Epithelial cell of proximal tubule (primary cell): Measurements from ENCODE around the gene NHSL1. TPM values are rescaled to one million over a fixed set of nuclear protein-coding genes. Genes with fewer than 3 reads are reported as not detected.
A peak's percentile ranks its signal among the peaks of the same experiment; 100 is the strongest.

ENCODE experiments used
- DNase-seq: peaks from one replicate; pipeline ENCODE4 v3.0.0-alpha.2; 2011; ENCODE audit warnings: low read depth
- H3K4me3 ChIP-seq: 2 replicates; pipeline ENCODE4 v1.5.1; 2011; ENCODE audit warnings: low read depth, mild to moderate bottlenecking, low read length
- CTCF ChIP-seq: conservative IDR thresholded peaks from 2 replicates; pipeline ENCODE4 v1.5.1; 2012; ENCODE audit warnings: low read depth, mild to moderate bottlenecking, low read length
- total RNA-seq: library from RNA; depleted of rRNA; stranded (reverse); fragments of >200 nt; gene quantifications from 2 replicates; pipeline ENCODE4 v1.2.3, GENCODE V29; 2015

Gene NHSL1
- total RNA-seq, 1 donor from 2014 or later = 4.0 TPM

- DNase-seq = no peak
- TF ChIP-seq CTCF = peak; percentile 14
- H3K4me3 ChIP-seq = no peak overlapping the region
Measured at GRCh38 chr6:138507977-138508675, 8.8 kb upstream of the NHSL1 start.

- DNase-seq = no peak
- no peak overlapping the region for H3K4me3 ChIP-seq
- no peak for TF ChIP-seq CTCF
Measured at GRCh38 chr6:138504764-138505689, 5.7 kb upstream of the NHSL1 start.

GRCh38 chr6:138503881-138504680 lies 4.8 kb upstream of the NHSL1 start:
- DNase-seq = peak; percentile 64
- TF ChIP-seq CTCF = no peak
- H3K4me3 ChIP-seq = no peak overlapping the region

- no peak overlapping the region for H3K4me3 ChIP-seq
- no peak for DNase-seq
- TF ChIP-seq CTCF = no peak
Measured at GRCh38 chr6:138502546-138502945, 3.3 kb upstream of the NHSL1 start.

GRCh38 chr6:138500867-138501446 lies 1.7 kb upstream of the NHSL1 start:
- no peak for DNase-seq
- TF ChIP-seq CTCF = no peak
- H3K4me3 ChIP-seq = no peak overlapping the region

GRCh38 chr6:138500045-138500665 lies 861 bp upstream of the NHSL1 start:
- H3K4me3 ChIP-seq = peak overlapping the region; percentile 57
- peak; percentile 26 for DNase-seq
- TF ChIP-seq CTCF = no peak
